GM12878 (cell line): Measurements from ENCODE around the gene PLEKHA7. TPM values are rescaled to one million over a fixed set of nuclear protein-coding genes. Genes with fewer than 3 reads are reported as not detected.

Experiments used
- ATAC-seq: fragments of 200-7000 bp; cut with Tn5 transposase; 3 replicates; pipeline ENCODE4 v1.9.1; 2020; ENCODE audit warnings: mild to moderate bottlenecking, moderate library complexity
- BruUV-seq: library from RNA; stranded (reverse); fragments of 400-500 nt; replicated peaks from 2 replicates; lab custom pipeline; 2021; lab: Mats Ljungman, UMichigan
- CTCF ChIA-PET: fragments of 300-600 bp; sonication (Branson Sonifier 250); formaldehyde crosslinking; extraction: SDS; loops from one replicate; lab custom pipeline; 2021; ENCODE audit warnings: inconsistent platforms; lab: Yijun Ruan, JAX
- POLR2A ChIA-PET: fragments of 350-600 bp; formaldehyde crosslinking; extraction: SDS; loops from one replicate; lab custom pipeline; 2021; ENCODE audit warnings: inconsistent platforms; lab: Charles Lee
- RAD21 ChIA-PET: fragments of 300-600 bp; sonication (Branson Sonifier 250); formaldehyde crosslinking; loops from one replicate; lab custom pipeline; 2023; ENCODE audit warnings: antibody characterized with exemption; ENCODE audit not compliant: unreplicated experiment; lab: Charles Lee
- SMC1A ChIA-PET: fragments of 300-600 bp; sonication (Branson Sonifier 250); formaldehyde crosslinking; loops from one replicate; lab custom pipeline; 2023; ENCODE audit not compliant: unreplicated experiment, uncharacterized antibody; lab: Charles Lee
- DNase-seq: peaks from one replicate; pipeline ENCODE4 v3.0.0-alpha.2; 2011; ENCODE audit warnings: low read depth, low spot score
- FAIRE-seq: peaks from 3 replicates; lab custom pipeline; 2011; peaks lifted over from hg19 to GRCh38; lab: Jason Lieb, UNC
- H2AFZ ChIP-seq: 2 replicates; pipeline ENCODE4 v1.6.0; 2011; ENCODE audit warnings: low read depth, low read length, control low read depth; ENCODE audit not compliant: control insufficient read depth
- H3K27ac ChIP-seq: 2 replicates; pipeline ENCODE4 v1.5.1; 2011; ENCODE audit warnings: control low read depth; ENCODE audit not compliant: control insufficient read depth, insufficient read depth
- H3K27me3 ChIP-seq, 2 experiments: replicated peaks in 1 of 2; 2 replicates each; pipeline versions ENCODE4 v1.6.0 to v1.6.1; 2011; ENCODE audit warnings: low read length in 1 of 2; ENCODE audit not compliant: control insufficient read depth in 2 of 2, insufficient read depth in 2 of 2
- H3K36me3 ChIP-seq, 2 experiments: 2 replicates each; pipeline ENCODE4 v1.5.1; 2011; ENCODE audit warnings: low read length in 1 of 2; ENCODE audit not compliant: control insufficient read depth in 2 of 2, insufficient read depth in 2 of 2
- H3K4me1 ChIP-seq: 2 replicates; pipeline ENCODE4 v1.6.1; 2011; ENCODE audit warnings: mild to moderate bottlenecking, low read length, moderate library complexity, mixed read lengths; ENCODE audit not compliant: control insufficient read depth, insufficient read depth
- H3K4me2 ChIP-seq: 2 replicates; pipeline ENCODE4 v1.6.0; 2011; ENCODE audit warnings: control low read depth; ENCODE audit not compliant: control insufficient read depth, insufficient read depth
- H3K4me3 ChIP-seq: fragments of 200-600 bp; sonication (generic); 2 replicates; pipeline ENCODE4 v1.5.1; 2016
- H3K79me2 ChIP-seq: 2 replicates; pipeline ENCODE4 v1.6.0; 2011; ENCODE audit warnings: low read length; ENCODE audit not compliant: control insufficient read depth, insufficient read depth
- H3K9ac ChIP-seq: 2 replicates; pipeline ENCODE4 v1.8.0; 2011; ENCODE audit warnings: low read length, control low read depth, mixed read lengths; ENCODE audit not compliant: control insufficient read depth, insufficient read depth
- H3K9me3 ChIP-seq: replicated peaks from 3 replicates; pipeline ENCODE4 v1.5.1; 2011; ENCODE audit warnings: mild to moderate bottlenecking, low read length; ENCODE audit not compliant: control insufficient read depth, insufficient read depth
- H4K20me1 ChIP-seq: 2 replicates; pipeline ENCODE4 v1.6.0; 2011; ENCODE audit not compliant: control insufficient read depth, insufficient read depth
- ATF7 ChIP-seq: fragments of 450-650 bp; IDR thresholded peaks from 2 replicates; pipeline ENCODE4 v1.6.1; 2016; ENCODE audit warnings: low read depth, mild to moderate bottlenecking
- BMI1 ChIP-seq: fragments of 450-650 bp; IDR thresholded peaks from 2 replicates; pipeline ENCODE4 v1.6.1; 2016; ENCODE audit warnings: mild to moderate bottlenecking, moderate library complexity, borderline replicate concordance
- IKZF1 ChIP-seq: fragments of 450-650 bp; conservative IDR thresholded peaks from 2 replicates; pipeline ENCODE4 v1.6.1; 2017; ENCODE audit warnings: antibody characterized with exemption, mild to moderate bottlenecking
- PAX5 ChIP-seq: IDR thresholded peaks from 2 replicates; pipeline ENCODE4 v1.6.1; 2011; ENCODE audit warnings: low read depth, low read length, borderline replicate concordance
- POLR2A ChIP-seq: IDR thresholded peaks from 2 replicates; pipeline ENCODE4 v1.6.1; 2011; ENCODE audit warnings: low read depth, mild to moderate bottlenecking, low read length
- RB1 ChIP-seq: fragments of 450-650 bp; formaldehyde crosslinking; IDR thresholded peaks from 2 replicates; pipeline ENCODE4 v1.6.1; 2017; ENCODE audit warnings: mild to moderate bottlenecking, borderline replicate concordance
- SPI1 ChIP-seq: IDR thresholded peaks from 2 replicates; pipeline ENCODE4 v1.6.1; 2011; ENCODE audit warnings: low read depth, mild to moderate bottlenecking, low read length, moderate library complexity, borderline replicate concordance; ENCODE audit not compliant: insufficient read depth
- SUPT20H ChIP-seq: IDR thresholded peaks from 2 replicates; pipeline ENCODE4 v1.6.1; 2011; ENCODE audit warnings: low read depth, mild to moderate bottlenecking, low read length, moderate library complexity, borderline replicate concordance; ENCODE audit not compliant: control insufficient read depth
- YBX1 ChIP-seq: fragments of 450-650 bp; IDR thresholded peaks from 2 replicates; pipeline ENCODE4 v1.6.1; 2016; ENCODE audit warnings: antibody characterized with exemption
- WGBS: methylation state at CpG from one replicate; pipeline ENCODE4 v1.1.6; 2016; ENCODE audit warnings: low lambda C conversion rate; ENCODE audit not compliant: insufficient replicate concordance, insufficient coverage; ENCODE audit errors: missing lambda C conversion rate; 5-methylcytosine and 5-hydroxymethylcytosine counted together
- in situ Hi-C: fragments of 300-500 bp; cut with MboI; formaldehyde crosslinking; loops from 9 replicates; pipeline ENCODE4 v1.14.3; 2018; ENCODE audit warnings: mixed read lengths
- intact Hi-C: fragments of 100-400 bp; cut with micrococcal nuclease; formaldehyde crosslinking; loops from one replicate; pipeline ENCODE4 v1.14.2; 2022; ENCODE audit not compliant: unreplicated experiment
- polyA plus RNA-seq, 11 experiments: library from polyadenylated mRNA; depleted of rRNA in 4 of 11; unstranded in 6 of 11; stranded (reverse) in 5 of 11; fragments of >200 nt; fragmentation: Nextera tagmentation in 4 of 11; fragmentation: Illumina TruSeq in 1 of 11; extraction: Ambion mirVana in 4 of 11; extraction: Trizol in 1 of 11; gene quantifications; 1 replicate in 1 of 11; 2 replicates in 10 of 11; pipeline versions ENCODE4 v1.2.1 to v1.2.3, GENCODE V29; 2011 to 2016; ENCODE audit warnings: inconsistent platforms in 2 of 11, missing spikeins in 2 of 11, low read depth in 1 of 11
- total RNA-seq, 4 experiments: library from RNA; depleted of rRNA in 3 of 4; stranded (reverse); fragments of >200 nt in 3 of 4; fragmentation: Illumina TruSeq in 1 of 4; extraction: Trizol in 1 of 4; gene quantifications; 2 replicates each; pipeline versions ENCODE4 v1.2.1 to v1.2.3, GENCODE V29; 2013 to 2021
- TF ChIP-seq, protein P1 (sequence below): fragments of 450-650 bp; IDR thresholded peaks from 2 replicates; pipeline ENCODE4 v1.6.1; 2017; ENCODE audit warnings: mild to moderate bottlenecking, moderate library complexity

PLEKHA7 gene
- total and polyA plus RNA-seq, 10 of the 15 experiments (the other 5 are each of a cell fraction or from before 2014, with no cell fraction given) = 0.45 to 5.3 (median 2.1) TPM

DNA sequence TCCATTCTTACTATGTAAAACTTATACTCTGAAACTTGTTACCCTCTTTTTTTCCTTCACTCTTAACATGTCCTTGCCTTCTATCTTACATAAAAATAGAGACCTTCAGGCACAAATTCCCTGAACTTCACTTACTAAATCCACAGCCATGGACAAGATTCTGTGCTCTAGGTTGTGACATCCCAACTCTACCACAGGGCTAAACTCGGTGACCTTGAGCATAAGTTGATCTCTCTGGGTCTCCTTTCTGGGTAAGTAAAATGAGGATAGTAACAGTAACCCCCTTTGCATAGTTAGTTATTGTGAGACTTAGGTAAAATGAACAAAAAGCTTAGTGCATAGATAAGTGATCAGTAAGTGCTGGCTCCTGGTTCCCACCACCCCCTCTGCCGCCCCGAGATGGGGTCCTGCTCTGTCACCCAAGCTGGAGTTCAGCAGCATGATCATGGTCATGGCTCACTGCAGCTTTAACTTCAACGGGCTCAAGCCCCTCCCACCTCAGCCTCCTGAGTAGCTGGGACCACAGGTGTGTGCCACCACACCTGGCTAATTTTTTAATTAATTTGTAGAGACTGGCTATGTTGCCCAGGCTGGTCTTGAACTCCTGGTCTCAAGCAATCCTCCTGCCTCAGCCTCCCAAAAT, 255.7 kb downstream of the PLEKHA7 start:
- intact Hi-C loops = no loop called here
- RAD21 ChIA-PET = interaction anchor here (0.9 kb wide), 1 partner anchor 127 kb away, joined by 3 read pairs; no protein-coding TSS in a partner anchor
- ATAC-seq (no peak), FAIRE-seq (no peak), DNase-seq (no peak)
- no peaks in the 10 kb centered on the region for H4K20me1 ChIP-seq
- no peak overlapping the region for H3K4me3 ChIP-seq
- H3K4me1 ChIP-seq = no peaks in the 10 kb centered on the region
- POLR2A ChIA-PET = no interaction called here
- peaks cover 0 to 4% of the 10 kb centered on the region in 2 experiments; a peak in 1 of 4 replicates for H3K36me3 ChIP-seq
- H2AFZ ChIP-seq = no peak overlapping the region
- SMC1A ChIA-PET = no interaction called here
- no peak overlapping the region for H3K4me2 ChIP-seq
- no peaks in the 10 kb centered on the region for H3K27me3 ChIP-seq
- no TSS peak for BruUV-seq
- in situ Hi-C loops = no loop called here
- no peaks in the 10 kb centered on the region for H3K79me2 ChIP-seq
- no peaks in the 10 kb centered on the region for H3K9me3 ChIP-seq
- 93% methylated on average over 4 of the region's 4 CpGs for WGBS
- H3K27ac ChIP-seq = no peak overlapping the region
- TF ChIP-seq YBX1 (no peak), POLR2A (peak; percentile 33; the same call in 1 of the 2 replicates), RB1 (no peak)
- no peak overlapping the region for H3K9ac ChIP-seq
- CTCF ChIA-PET = no interaction called here

DNA sequence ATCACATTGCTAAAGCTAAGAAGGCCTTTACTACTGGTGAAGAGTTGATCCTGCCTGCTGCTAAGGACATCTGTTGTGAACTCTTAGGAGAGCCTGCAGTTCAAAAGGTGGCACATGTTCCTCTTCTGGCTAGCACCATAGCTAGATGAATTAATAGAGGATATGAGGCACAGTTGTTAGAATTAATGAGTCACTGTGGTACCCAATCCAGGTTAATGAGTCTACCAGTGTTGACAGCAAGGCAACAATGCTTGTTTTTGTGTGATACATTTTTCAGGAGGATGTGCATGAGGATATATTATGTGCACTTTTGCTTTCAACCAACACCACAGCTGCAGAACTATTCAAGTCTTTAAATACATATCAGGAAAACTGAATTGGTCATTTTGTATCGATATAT, 263.8 kb downstream of the PLEKHA7 start:
- peaks cover 6 to 43% of the 10 kb centered on the region in 2 experiments for H3K36me3 ChIP-seq
- ChIA-PET POLR2A (interaction anchor here (1.5 to 2.9 kb wide), 2 partner anchors 9 to 11 kb away, joined by 4 to 17 read pairs; partner anchors contain the start of gene C11orf58), SMC1A (interaction anchor here (1.2 to 2.0 kb wide), 3 partner anchors 9 to 12 kb away, joined by 4 to 8 read pairs (median 6); partner anchors contain the start of gene C11orf58), RAD21 (no interaction called here), CTCF (interaction anchor here (1.3 to 3.4 kb wide), 3 partner anchors 11 to 37 kb away, joined by 4 to 12 read pairs (median 5); no protein-coding TSS in a partner anchor)
- H3K9me3 ChIP-seq = no peaks in the 10 kb centered on the region
- in situ Hi-C loops (no loop called here), intact Hi-C loops (no loop called here)
- 0% methylated on average over 1 of the region's 1 CpG for WGBS
- no peak overlapping the region for H3K27ac ChIP-seq
- no peaks in the 10 kb centered on the region for H4K20me1 ChIP-seq
- no peak overlapping the region for H3K4me3 ChIP-seq
- H3K9ac ChIP-seq = no peak overlapping the region
- no peaks in the 10 kb centered on the region for H3K4me1 ChIP-seq
- no TSS peak for BruUV-seq
- FAIRE-seq = no peak
- peaks cover under 1% of the 10 kb centered on the region for H3K79me2 ChIP-seq
- no peak for DNase-seq
- no peaks in the 10 kb centered on the region for H3K27me3 ChIP-seq
- ATAC-seq = peak; percentile 36
- no peak overlapping the region for H2AFZ ChIP-seq
- H3K4me2 ChIP-seq = no peak overlapping the region
- TF ChIP-seq ATF7 (no peak), PAX5 (no peak), IKZF1 (no peak), SUPT20H (no peak), SPI1 (no peak), BMI1 (no peak)
- TF ChIP-seq, protein P1, sequence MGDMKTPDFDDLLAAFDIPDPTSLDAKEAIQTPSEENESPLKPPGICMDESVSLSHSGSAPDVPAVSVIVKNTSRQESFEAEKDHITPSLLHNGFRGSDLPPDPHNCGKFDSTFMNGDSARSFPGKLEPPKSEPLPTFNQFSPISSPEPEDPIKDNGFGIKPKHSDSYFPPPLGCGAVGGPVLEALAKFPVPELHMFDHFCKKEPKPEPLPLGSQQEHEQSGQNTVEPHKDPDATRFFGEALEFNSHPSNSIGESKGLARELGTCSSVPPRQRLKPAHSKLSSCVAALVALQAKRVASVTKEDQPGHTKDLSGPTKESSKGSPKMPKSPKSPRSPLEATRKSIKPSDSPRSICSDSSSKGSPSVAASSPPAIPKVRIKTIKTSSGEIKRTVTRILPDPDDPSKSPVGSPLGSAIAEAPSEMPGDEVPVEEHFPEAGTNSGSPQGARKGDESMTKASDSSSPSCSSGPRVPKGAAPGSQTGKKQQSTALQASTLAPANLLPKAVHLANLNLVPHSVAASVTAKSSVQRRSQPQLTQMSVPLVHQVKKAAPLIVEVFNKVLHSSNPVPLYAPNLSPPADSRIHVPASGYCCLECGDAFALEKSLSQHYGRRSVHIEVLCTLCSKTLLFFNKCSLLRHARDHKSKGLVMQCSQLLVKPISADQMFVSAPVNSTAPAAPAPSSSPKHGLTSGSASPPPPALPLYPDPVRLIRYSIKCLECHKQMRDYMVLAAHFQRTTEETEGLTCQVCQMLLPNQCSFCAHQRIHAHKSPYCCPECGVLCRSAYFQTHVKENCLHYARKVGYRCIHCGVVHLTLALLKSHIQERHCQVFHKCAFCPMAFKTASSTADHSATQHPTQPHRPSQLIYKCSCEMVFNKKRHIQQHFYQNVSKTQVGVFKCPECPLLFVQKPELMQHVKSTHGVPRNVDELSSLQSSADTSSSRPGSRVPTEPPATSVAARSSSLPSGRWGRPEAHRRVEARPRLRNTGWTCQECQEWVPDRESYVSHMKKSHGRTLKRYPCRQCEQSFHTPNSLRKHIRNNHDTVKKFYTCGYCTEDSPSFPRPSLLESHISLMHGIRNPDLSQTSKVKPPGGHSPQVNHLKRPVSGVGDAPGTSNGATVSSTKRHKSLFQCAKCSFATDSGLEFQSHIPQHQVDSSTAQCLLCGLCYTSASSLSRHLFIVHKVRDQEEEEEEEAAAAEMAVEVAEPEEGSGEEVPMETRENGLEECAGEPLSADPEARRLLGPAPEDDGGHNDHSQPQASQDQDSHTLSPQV = no peak
